Measurements from ENCODE around the gene SCAMP5.

GRCh38 chr15:75061272-75061671 lies 65.9 kb downstream of the SCAMP5 start:
- TF ChIP-seq, protein P1, sequence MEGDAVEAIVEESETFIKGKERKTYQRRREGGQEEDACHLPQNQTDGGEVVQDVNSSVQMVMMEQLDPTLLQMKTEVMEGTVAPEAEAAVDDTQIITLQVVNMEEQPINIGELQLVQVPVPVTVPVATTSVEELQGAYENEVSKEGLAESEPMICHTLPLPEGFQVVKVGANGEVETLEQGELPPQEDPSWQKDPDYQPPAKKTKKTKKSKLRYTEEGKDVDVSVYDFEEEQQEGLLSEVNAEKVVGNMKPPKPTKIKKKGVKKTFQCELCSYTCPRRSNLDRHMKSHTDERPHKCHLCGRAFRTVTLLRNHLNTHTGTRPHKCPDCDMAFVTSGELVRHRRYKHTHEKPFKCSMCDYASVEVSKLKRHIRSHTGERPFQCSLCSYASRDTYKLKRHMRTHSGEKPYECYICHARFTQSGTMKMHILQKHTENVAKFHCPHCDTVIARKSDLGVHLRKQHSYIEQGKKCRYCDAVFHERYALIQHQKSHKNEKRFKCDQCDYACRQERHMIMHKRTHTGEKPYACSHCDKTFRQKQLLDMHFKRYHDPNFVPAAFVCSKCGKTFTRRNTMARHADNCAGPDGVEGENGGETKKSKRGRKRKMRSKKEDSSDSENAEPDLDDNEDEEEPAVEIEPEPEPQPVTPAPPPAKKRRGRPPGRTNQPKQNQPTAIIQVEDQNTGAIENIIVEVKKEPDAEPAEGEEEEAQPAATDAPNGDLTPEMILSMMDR (IDR thresholded peaks at IDR 0.05), result no peak
- no peak for TF ChIP-seq POLR2A (IDR thresholded peaks at IDR 0.05)

All from right lobe of liver (tissue), 4 donors.